NCI-H526 treated with DMSO at 0.1 percent for 48 hours (cell line): ENCODE measurements around the gene CEP85L.

Experiments
- DNase-seq: peaks from one replicate; lab custom pipeline; 2025; lab: John Stamatoyannopoulos, UW

Gene CEP85L

DNA sequence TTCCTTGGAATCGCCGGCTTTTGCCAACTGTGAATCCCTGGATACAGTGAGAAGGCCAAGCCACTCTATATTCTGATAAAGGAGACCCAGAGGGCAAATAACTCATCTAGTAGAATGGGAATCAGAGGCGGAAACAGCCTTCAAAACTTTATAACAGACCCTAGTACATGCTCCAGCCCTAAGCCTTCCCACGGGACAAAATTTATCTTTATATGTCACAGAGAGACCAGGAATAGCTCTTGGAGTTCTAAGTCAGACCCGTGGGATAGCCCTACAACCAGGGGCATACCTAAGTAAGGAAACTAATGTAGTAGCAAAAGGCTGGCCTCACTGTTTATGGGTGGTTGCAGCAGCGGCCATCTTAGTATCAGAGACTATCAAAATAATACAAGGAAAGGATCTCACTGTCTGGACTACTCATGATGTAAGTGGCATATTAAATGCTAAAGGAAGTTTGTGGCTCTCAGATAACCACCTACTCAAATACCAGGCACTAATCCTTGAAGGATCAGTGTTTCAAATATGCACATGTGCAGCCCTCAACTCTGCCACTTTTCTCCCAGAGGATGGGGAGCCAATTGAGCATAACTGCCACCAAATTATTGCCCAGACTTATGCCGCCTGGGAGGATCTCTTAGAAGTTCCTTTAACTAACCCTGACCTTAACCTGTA is 29.5 kb downstream of the CEP85L start:
- no peak for DNase-seq

DNA sequence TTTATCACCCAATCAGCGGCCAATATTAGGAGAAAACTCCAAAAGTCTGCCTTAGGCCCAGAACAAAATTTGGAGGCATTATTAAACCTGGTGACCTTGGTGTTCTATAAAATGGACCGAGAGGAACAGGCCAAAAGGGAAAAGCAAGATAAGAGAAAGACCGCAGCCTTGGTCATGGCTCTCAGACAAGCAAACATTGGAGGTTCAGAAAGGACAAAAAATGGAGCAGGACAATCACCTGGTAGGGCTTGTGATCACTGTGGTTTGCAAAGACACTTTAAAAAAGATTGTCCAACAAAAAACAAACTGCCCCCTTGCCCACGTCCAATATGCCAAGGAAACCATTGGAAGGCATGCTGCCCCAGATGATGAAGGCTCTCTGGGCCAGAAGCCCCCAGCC is 31.2 kb downstream of the CEP85L start:
- no peak for DNase-seq

DNA sequence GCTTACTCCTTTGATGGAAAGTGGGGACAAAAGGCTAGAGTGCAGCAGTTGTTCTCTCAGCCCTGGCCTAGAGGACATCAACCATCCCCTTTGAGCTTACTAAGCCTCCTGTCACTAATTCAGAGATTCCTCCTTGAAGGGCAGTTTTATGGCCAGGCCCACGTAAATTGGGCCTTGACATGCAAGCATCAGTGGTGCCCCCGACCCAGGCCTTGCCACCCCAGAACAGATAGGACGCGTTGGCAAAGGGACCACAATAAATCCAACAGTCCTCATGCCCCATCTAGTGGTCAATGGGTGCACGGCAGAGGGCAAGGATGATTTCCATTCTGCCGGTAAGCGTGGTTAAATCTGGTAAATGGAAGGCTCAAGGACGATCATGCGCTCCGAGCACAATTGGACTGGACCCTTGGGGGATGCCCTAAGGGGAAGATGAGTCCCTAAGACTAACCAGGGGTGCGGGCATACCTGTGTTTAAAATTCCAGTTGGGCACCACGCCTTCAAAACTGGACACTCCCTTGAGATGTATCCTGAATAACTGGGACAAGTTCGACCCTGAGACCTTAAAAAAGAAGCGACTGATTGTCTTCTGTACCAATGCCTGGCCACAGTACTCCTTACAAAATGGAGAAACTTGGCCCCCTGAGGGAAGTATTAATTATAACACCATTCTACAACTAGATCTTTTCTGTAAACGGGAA is 32.6 kb downstream of the CEP85L start:
- peak; percentile 14 for DNase-seq

DNA sequence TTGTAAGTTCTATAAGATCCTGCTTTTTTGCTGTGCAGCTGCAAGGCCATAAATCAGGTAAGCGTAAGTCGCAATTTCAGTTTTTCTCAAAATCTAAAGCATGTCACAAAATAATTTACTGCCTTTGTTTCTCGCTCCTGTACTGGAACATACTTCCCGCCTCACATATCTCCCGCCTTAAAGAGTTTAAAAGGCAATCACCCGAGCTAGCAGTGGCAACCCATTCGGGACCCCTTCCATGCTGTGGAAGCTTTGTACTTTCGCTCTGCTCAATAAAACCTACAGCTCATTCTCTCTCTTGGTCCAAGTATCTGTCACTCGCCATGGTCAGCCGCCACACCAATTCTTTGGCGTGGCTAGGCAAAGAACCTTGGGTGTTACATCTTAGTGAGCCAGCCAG is 34.0 kb downstream of the CEP85L start:
- no peak for DNase-seq

DNA sequence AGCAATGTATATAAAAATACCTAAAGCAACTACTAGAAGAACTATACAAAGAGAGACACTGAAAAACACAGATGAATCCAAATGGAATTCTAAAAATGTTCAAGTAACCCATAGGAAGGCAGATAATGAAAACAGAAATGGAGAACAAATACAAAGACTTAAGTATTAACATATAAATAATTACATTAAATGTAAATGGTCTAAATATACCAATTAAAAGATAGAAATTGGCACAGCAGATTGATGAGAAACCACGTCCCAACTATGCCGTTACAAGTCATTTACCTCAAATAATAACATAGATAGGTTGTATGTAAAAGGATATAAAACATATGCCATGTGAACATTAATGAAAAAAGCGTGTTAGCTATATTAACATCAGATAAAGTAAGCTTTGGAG is 40.1 kb downstream of the CEP85L start:
- DNase-seq, result no peak

DNA sequence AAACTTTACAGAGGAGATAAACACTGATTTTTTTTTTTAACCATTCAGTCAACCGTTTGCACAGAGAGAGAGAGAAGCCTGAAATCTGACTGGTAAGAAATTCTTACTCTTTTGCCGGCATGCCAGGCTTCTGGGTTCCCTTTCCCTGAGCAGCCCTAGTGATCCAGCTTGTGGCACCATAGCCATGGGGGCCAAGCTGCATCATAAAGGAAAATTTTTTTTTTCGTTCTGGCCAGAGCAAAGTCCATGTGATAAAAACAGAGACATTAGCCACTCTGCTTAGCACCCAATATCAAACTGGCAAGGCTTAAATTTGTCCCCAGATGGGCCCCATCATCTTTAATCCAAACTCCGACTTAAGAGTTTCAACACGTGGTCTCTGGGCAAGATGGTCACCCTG is 44.5 kb downstream of the CEP85L start:
- no peak for DNase-seq

DNA sequence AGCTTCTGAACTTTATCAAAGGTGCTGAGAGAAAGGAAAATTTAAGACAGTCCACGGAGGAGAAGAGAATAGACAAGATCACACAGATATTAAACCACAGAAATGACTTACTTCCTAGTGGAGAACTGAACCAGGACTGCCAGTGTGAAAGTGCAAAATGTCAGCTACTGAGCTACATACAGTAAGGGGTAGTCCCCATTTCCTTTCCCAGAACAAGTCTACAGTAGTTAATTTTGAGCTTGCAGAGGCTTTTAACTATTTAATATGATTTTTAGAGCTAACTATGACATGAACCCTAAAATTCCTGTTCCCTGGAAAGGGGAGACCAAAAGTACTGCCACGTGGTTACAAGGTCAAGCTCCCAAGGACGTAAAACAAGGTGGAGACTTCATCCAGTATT is 45.1 kb downstream of the CEP85L start:
- no peak for DNase-seq

DNA sequence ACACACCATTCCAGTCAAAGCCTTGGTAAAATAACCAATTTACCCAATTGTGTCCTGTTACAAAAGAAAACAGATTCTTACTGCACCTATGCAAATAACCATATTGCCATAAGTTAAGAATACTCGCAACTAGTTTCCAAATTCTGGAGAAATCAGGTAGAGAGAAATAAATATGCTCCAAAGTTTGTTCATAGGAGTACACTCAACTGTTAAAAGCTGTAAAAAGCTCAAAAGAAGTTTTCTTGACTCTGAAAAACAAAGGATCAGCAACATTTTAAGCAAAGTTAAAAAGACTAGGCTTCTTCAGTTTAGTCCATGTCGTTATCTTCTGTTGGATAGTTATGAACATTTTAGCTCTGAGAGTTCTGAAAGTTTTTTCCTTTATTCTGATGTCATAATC is 48.0 kb downstream of the CEP85L start:
- DNase-seq, result no peak

DNA sequence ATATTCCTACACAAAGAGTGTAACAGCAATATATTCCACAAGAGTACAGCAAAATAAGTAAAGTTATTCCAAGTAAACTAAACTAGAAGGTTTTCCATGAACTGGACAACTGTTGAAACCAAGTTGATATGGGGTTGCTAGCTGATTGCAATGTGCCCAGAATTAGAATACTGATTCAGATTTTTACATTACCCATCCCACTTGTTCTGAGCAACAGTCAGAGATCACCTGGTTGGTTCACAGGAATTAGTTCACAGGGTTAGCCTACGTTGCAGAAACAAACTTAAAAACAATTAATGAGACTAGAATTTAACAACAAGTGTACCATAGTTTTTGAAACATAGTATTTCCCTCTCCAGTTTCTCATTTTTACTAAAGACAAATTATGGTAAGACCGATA is 49.1 kb downstream of the CEP85L start:
- DNase-seq, result no peak

DNA sequence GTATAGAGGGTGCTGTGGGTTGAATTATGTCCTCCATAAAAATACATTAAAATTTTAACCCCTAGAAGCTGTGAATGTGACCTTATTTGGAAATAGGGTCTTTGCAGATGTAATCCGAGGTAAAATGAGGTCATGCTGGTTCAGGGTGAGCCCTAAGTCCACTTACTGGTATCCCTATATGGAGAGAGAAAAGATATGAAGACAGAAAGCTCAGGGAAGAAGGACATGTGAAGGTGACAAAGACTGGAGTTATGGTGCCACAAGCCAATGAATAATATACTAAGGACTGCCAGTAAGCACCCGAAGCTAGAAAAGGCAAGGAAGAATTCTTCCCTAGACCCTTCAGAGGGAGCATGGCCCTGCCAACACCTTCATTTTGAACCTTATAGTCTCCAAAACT is 53.1 kb downstream of the CEP85L start:
- DNase-seq, result no peak

DNA sequence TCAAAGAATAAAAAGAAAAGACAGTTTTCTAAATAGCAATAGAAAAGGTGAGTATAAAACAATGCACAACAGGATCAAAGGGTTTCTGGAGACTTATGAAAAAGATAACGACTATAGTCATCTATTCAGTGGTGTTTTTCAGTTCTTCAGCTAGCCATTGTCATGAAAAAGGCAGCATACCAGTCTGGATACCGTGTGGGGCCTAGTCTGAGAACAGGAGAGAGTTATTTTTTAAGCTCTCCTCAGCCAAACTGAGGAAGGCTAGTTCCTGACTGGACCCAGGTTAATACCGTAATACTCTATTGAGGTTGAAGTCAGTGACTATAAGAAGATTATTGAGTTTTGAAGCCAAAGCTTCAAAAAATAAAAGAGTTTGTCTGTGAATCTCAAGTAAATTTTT is 53.8 kb downstream of the CEP85L start:
- DNase-seq, result no peak

DNA sequence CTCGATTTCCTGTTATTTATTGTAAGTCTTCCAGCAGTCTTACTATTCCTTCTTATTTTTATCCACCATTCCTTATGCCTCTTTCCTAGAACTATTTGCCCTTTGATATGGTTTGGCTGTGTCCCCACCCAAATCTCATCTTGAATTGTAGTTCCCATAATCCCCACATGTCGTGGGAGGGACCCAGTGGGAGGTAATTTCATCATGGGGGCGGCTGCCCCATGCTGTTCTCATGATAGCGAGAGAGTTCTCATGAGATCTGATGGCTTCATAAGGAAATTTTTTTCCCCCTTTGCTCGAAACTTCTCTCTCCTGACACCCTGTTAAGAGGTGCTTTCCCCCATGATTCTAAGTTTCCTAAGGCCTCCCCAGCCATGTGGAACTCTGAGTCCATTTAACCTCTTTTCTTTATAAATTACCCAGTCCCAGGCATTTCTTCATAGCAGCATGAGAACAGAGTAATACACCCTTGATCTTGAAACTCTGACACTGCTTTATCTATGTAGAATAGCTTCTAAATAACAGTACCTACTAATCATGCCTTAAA is 54.5 kb downstream of the CEP85L start:
- DNase-seq, result no peak

DNA sequence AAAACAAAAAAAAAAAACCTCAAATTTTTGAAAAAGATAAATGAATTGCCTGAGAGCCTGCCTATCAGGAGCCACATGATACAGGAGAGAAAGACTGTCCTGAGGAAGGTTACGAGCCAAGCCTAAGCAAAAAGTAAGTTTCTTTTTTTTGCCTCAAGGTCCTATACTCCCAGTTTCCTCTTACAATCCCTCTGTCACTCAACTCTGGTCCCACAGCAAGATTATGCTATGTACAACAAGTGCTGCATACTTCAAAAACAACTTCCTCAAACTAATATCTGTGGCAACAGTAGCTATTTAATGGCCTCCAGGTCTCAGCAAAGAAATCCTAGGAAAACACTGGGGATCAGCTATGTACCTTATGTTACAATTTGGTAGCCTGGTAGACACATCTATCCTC is 56.5 kb downstream of the CEP85L start:
- DNase-seq, result no peak

DNA sequence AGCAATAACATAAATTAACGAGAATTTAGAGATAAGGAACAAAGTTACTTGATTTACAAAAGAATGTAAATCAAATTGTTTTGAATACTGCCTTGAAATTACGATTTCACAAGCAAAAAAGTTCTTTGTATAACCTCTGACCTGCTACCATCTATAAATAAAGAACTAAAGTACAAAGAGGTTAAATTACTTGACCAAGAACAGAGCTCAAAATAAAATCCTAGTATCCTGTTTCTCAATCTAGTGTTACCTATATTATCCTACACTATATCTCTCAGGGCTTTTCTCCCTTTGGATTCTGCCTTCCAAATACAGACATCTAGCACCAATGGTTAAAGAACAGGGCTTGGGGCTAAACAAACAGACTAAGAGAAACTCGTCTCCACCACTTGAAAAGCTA is 59.5 kb downstream of the CEP85L start:
- no peak for DNase-seq

DNA sequence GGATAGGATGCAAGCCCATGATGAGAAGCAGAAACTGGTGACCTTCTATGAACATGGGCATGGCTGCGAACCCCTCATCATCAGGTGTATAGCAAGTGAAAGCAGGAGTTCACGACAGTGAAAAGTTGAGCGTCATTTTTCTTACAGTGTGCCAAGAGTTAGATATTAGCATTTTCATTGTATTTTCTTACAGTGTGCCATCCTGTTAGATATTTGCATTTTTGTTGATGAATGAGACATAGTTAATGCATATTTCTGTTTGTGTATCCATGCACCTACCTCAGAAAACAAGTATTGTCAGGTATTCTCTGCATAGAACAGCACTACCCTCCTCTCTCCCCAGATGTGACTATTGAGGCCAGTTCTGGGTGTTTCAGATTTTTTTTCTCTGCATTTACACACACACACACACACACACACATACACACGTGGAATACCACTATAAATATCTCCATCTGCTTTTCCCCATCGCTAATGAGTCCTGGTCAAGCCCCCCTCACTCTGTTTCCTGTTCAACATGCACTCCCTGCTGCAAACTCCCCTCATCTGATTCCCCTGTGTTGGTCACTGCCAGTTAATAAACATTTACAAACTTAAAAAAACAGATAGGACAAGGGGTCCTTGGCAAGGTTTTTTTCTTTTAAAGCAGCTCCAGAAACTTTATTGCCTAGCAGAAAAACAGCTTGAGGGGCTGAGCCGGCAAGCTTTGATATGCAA is 61.6 kb downstream of the CEP85L start:
- DNase-seq, result no peak

DNA sequence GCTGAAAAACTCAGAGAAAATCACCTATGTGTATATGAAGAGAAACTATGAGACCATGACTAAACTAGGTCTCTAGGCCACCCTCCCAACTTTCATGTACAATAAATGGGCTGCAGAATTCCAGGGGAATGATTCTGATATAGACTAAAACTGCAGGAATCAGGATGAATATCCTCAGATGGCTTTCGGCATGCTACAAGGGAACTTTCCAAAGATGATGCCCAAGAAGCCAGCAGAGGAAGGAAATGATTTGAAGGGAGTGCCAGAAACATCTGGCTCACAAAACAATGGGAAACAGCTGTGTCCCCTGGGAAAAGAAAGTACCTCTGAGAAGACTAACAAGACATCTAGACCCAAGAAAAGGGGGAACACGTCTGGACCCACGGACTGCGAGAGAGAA is 62.2 kb downstream of the CEP85L start:
- DNase-seq, result no peak

DNA sequence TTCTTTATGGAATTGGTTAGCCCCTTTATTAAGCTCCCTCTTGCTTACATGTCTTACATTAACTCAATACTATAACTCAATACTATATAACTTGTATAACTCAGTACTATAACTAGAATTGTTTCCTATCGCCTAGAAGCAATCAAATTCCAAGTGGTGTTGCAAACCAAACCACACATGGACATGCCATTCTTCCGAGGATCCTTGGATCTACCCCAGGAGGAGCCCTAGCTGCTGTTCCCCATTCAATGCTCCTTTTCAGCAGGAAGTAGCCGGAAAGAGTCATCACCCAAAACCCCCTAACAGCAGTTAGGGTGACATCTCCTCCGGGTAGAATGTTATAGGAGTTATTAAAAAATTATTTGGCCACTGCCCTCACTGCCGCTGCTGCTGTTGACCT is 62.8 kb downstream of the CEP85L start:
- no peak for DNase-seq

DNA sequence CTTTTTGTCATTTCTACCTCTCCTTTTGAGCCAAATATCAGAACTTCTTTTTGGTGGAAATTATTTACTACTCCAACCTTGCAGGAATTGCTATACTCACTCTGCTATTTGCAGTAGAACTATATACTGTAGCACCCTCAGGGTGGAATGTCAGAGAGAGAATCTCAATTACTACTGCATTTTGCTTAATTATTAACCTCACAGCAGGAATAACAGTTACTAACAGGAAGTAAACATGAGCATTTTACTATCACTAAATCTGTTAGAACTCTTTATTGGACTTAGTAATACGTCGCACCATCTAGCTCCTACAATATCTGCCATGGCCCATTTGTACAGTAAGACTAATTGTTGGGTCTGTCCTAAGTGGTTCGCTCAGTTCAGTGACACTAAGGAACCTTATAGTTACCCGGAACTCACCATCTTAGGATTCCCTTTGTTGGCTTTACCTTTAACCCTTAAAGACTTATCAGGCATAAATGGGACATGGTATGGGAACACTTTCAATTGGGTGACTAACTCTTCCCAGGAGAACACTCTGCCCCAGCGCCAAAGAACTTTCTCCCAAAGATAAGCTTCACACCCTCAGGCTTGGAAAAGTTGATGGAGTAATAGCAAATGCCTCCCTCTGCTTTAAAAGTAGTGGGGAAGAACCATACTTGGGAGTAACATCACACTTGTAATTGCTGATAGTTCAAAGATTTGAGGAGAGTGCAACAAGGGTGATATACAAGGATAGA is 64.5 kb downstream of the CEP85L start:
- DNase-seq, result no peak

DNA sequence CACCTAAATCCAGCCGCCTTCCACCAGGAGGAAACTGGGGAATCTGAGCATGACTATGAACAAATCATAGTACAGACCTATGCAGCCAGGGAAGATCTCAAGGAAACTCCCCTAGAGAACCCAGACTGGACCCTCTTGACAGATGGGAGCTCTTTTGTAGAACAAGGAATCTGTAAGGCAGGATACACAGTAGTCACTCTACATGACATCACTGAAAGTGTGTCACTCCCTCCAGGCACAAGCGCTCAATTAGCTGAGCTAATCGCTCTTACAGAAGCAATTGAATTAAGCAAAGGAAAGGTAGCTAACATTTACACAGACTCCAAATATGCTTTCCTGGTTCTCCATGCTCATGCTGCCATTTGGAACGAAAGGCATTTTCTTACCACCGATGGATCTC is 66.5 kb downstream of the CEP85L start:
- DNase-seq, result no peak

DNA sequence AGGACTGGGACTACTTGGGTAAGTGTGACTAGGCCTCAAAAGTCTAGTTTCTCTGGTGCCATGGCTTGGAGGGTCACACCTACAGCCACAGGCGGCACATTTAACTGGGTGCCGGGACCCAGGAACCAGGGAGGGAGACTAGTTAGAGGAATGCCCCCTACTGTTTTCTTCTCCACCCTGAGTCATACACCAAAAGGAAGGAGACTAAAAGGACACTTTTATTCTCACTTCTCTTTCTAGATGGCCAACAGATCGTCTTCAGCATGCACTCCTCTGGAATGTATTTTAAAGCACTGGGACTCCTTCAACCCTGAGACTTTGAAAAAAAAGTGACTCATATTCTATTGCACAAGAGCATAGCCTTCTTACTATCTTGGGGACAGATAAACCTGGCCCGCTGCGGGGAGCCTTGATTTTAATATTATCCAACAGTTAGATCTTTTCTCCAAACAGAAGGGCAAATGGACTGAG is 69.9 kb downstream of the CEP85L start:
- DNase-seq, result no peak

DNA sequence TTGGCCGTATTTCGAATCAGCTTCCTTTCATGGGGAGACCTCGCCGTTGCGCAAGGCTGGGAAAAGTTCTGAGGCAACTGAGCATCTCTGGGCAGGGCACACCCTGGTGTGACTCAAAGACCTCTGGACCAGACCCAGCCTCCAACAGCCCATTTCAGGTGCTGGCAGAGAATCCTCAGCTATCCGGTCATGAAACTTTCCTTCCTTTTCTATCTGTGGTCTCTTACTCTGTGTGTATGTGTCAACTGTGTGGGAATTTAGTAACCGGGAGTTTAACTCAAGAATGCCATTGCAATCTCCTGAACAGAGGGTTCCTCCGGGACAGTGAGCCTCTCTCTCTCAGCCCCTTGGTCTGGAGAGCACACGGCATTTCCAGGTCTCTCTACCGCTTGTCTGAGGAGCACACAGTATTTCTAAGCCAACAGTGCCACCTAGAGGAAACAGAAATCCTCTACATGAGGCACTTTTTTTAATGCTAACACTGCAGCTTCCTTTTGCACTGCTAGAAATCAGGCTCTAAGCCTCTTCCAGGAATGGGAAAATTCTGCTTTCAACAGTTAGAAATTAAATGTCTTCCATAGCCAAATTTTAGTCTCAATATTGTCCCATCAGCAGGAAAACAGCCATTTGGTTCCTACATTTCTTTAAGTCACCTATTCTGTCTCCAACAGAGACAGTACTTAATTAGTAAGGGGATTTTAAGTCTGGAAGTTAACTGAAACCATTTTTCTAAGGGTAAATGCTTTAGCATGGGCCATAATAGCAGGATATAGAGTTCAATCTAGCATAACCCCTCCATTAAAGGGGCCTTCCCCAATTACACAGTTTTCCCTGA is 70.6 kb downstream of the CEP85L start:
- peak; percentile 64 for DNase-seq
